ENCODE data around the gene FOXP1. TPM values are rescaled to one million over a fixed set of nuclear protein-coding genes. Genes with fewer than 3 reads are reported as not detected.

Gene FOXP1
- total RNA-seq, 1 experiment from 2014 or later = 2.9 TPM

- no TSS peak for BruUV-seq (replicated peaks)
- TF ChIP-seq REST (IDR thresholded peaks at IDR 0.05; ENCODE audit: insufficient read depth in 1 of 2, low read depth in 2 of 2, low read length in 1 of 2) (no peak), SIN3A (IDR thresholded peaks at IDR 0.05; ENCODE audit: borderline replicate concordance, insufficient read depth, low read depth, low read length) (no peak), POLR2AphosphoS5 (IDR thresholded peaks at IDR 0.05; ENCODE audit: low read depth, low read length) (no peak), CTCF (IDR thresholded peaks at IDR 0.05) (no peak), TCF7L2 (IDR thresholded peaks at IDR 0.05; ENCODE audit: low read depth, low read length) (no peak)
- Histone ChIP-seq H3K9me3 (ENCODE audit: control insufficient read depth, insufficient read depth, low read depth, low read length) (no peaks in the 10 kb centered on the region), H3K4me1 (ENCODE audit: control insufficient read depth, insufficient read depth, low read length) (no peaks in the 10 kb centered on the region), H3K4me3 (ENCODE audit: low read depth in 2 of 2, low read length in 2 of 2) (no peak overlapping the region), H3K27ac (ENCODE audit: low read length) (no peak overlapping the region), H3K36me3 (ENCODE audit: control insufficient read depth, insufficient read depth, low read length) (no peaks in the 10 kb centered on the region), H3K27me3 (ENCODE audit: control insufficient read depth, insufficient read depth, low read length) (no peaks in the 10 kb centered on the region; the same call in 1 of the 2 replicates)
- DNase-seq (ENCODE audit: low read depth, low spot score) (no peak), ATAC-seq (no peak)
- ChIA-PET CTCF (no interaction called here), POLR2A (no interaction called here)
- intact Hi-C loops (cut with micrococcal nuclease; ENCODE audit: unreplicated experiment) (no loop called here), in situ Hi-C loops (cut with HindIII; ENCODE audit: low pct_unique_long_range_greater_than_20kb, low sequenced_read_pairs) (no loop called here)
Measured at GRCh38 chr3:71122641-71123040, 460.9 kb downstream of the FOXP1 start.

- ATAC-seq = no peak
- no peak for TF ChIP-seq REST (IDR thresholded peaks at IDR 0.05; ENCODE audit: insufficient read depth in 1 of 2, low read depth in 2 of 2, low read length in 1 of 2)
- no peak for TF ChIP-seq SIN3A (IDR thresholded peaks at IDR 0.05; ENCODE audit: borderline replicate concordance, insufficient read depth, low read depth, low read length)
- no peak for TF ChIP-seq TCF7L2 (IDR thresholded peaks at IDR 0.05; ENCODE audit: low read depth, low read length)
- TF ChIP-seq POLR2AphosphoS5 (IDR thresholded peaks at IDR 0.05; ENCODE audit: low read depth, low read length) = no peak
- no peak for TF ChIP-seq CTCF (IDR thresholded peaks at IDR 0.05)
- no peak for DNase-seq (ENCODE audit: low read depth, low spot score)
- ChIA-PET CTCF (no interaction called here), POLR2A (no interaction called here)
- Histone ChIP-seq H3K27me3 (ENCODE audit: control insufficient read depth, insufficient read depth, low read length) (no peaks in the 10 kb centered on the region), H3K27ac (ENCODE audit: low read length) (no peak overlapping the region), H3K4me1 (ENCODE audit: control insufficient read depth, insufficient read depth, low read length) (no peaks in the 10 kb centered on the region), H3K4me3 (ENCODE audit: low read depth in 2 of 2, low read length in 2 of 2) (no peak overlapping the region), H3K9me3 (ENCODE audit: control insufficient read depth, insufficient read depth, low read depth, low read length) (no peaks in the 10 kb centered on the region), H3K36me3 (ENCODE audit: control insufficient read depth, insufficient read depth, low read length) (no peaks in the 10 kb centered on the region)
- intact Hi-C loops (cut with micrococcal nuclease; ENCODE audit: unreplicated experiment) = no loop called here
- in situ Hi-C loops (cut with HindIII; ENCODE audit: low pct_unique_long_range_greater_than_20kb, low sequenced_read_pairs) = no loop called here
- no TSS peak for BruUV-seq (replicated peaks)
Measured at GRCh38 chr3:71121429-71122167, 461.9 kb downstream of the FOXP1 start.

All from Panc1 (cell line).